H1 (cell line): ENCODE data around the gene EXT2.

Source experiments
- POLR2A ChIP-seq, 2 experiments: IDR thresholded peaks; 1 replicate in 1 of 2; 2 replicates in 1 of 2; pipeline ENCODE4 v1.6.1; 2011; ENCODE audit warnings: low read depth in 2 of 2, low read length in 2 of 2, mild to moderate bottlenecking in 2 of 2; ENCODE audit errors: control extremely low read depth in 1 of 2
- SIRT6 ChIP-seq: IDR thresholded peaks from one replicate; pipeline ENCODE4 v1.7.1; 2012; ENCODE audit warnings: low read length, inconsistent platforms
- TF ChIP-seq, protein P1 (sequence below), 3 experiments: IDR thresholded peaks; 1 replicate in 2 of 3; 2 replicates in 1 of 3; pipeline versions ENCODE4 v1.5.1 to v1.6.1; 2011; ENCODE audit warnings: low read length in 3 of 3, mild to moderate bottlenecking in 3 of 3, inconsistent platforms in 2 of 3, low read depth in 1 of 3, moderate library complexity in 1 of 3; ENCODE audit not compliant: insufficient read depth in 1 of 3; ENCODE audit errors: control extremely low read depth in 1 of 3

- TF ChIP-seq, protein P1, sequence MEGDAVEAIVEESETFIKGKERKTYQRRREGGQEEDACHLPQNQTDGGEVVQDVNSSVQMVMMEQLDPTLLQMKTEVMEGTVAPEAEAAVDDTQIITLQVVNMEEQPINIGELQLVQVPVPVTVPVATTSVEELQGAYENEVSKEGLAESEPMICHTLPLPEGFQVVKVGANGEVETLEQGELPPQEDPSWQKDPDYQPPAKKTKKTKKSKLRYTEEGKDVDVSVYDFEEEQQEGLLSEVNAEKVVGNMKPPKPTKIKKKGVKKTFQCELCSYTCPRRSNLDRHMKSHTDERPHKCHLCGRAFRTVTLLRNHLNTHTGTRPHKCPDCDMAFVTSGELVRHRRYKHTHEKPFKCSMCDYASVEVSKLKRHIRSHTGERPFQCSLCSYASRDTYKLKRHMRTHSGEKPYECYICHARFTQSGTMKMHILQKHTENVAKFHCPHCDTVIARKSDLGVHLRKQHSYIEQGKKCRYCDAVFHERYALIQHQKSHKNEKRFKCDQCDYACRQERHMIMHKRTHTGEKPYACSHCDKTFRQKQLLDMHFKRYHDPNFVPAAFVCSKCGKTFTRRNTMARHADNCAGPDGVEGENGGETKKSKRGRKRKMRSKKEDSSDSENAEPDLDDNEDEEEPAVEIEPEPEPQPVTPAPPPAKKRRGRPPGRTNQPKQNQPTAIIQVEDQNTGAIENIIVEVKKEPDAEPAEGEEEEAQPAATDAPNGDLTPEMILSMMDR (IDR thresholded peaks at IDR 0.05; ENCODE audit: control extremely low read depth in 1 of 3, insufficient read depth in 1 of 3, low read depth in 1 of 3, low read length in 3 of 3): no peak
- TF ChIP-seq POLR2A (IDR thresholded peaks at IDR 0.05; ENCODE audit: control extremely low read depth in 1 of 2, low read depth in 2 of 2, low read length in 2 of 2) (no peak), SIRT6 (no peak)
These were observed 42.8 kb downstream of the EXT2 start for GRCh38 chr11:44138286-44138685.
